ENCODE measurements around the gene ADAMTSL5. TPM values are rescaled to one million over a fixed set of nuclear protein-coding genes. Genes with fewer than 3 reads are reported as not detected.

ADAMTSL5 gene
- total RNA-seq, 1 experiment from 2014 or later, result 20.6 TPM

GRCh38 chr19:1491849-1492170, 21.0 kb downstream of the ADAMTSL5 start:
- Histone ChIP-seq H3K27ac (ENCODE audit: low read length) (no peak overlapping the region), H3K4me1 (ENCODE audit: control insufficient read depth, insufficient read depth, low read length) (no peaks in the 10 kb centered on the region; the same call in 1 of the 2 replicates), H3K4me3 (ENCODE audit: low read depth in 2 of 2, low read length in 2 of 2) (peak overlapping the region; percentile 52 to 61), H3K9me3 (ENCODE audit: control insufficient read depth, insufficient read depth, low read depth, low read length) (no peaks in the 10 kb centered on the region), H3K27me3 (ENCODE audit: control insufficient read depth, insufficient read depth, low read length) (no peaks in the 10 kb centered on the region), H3K36me3 (ENCODE audit: control insufficient read depth, insufficient read depth, low read length) (no peaks in the 10 kb centered on the region; the same call in 1 of the 2 replicates)
- intact Hi-C loops (cut with micrococcal nuclease; ENCODE audit: unreplicated experiment) (no loop called here), in situ Hi-C loops (cut with HindIII; ENCODE audit: low pct_unique_long_range_greater_than_20kb, low sequenced_read_pairs) (no loop called here)
- ATAC-seq (no peak), DNase-seq (ENCODE audit: low read depth, low spot score) (no peak)
- BruUV-seq (replicated peaks), result no TSS peak
- ChIA-PET POLR2A (no interaction called here), CTCF (no interaction called here)
- TF ChIP-seq TCF7L2 (IDR thresholded peaks at IDR 0.05; ENCODE audit: low read depth, low read length) (no peak), SIN3A (IDR thresholded peaks at IDR 0.05; ENCODE audit: borderline replicate concordance, insufficient read depth, low read depth, low read length) (no peak), POLR2AphosphoS5 (IDR thresholded peaks at IDR 0.05; ENCODE audit: low read depth, low read length) (no peak)
- TF ChIP-seq, protein P1, sequence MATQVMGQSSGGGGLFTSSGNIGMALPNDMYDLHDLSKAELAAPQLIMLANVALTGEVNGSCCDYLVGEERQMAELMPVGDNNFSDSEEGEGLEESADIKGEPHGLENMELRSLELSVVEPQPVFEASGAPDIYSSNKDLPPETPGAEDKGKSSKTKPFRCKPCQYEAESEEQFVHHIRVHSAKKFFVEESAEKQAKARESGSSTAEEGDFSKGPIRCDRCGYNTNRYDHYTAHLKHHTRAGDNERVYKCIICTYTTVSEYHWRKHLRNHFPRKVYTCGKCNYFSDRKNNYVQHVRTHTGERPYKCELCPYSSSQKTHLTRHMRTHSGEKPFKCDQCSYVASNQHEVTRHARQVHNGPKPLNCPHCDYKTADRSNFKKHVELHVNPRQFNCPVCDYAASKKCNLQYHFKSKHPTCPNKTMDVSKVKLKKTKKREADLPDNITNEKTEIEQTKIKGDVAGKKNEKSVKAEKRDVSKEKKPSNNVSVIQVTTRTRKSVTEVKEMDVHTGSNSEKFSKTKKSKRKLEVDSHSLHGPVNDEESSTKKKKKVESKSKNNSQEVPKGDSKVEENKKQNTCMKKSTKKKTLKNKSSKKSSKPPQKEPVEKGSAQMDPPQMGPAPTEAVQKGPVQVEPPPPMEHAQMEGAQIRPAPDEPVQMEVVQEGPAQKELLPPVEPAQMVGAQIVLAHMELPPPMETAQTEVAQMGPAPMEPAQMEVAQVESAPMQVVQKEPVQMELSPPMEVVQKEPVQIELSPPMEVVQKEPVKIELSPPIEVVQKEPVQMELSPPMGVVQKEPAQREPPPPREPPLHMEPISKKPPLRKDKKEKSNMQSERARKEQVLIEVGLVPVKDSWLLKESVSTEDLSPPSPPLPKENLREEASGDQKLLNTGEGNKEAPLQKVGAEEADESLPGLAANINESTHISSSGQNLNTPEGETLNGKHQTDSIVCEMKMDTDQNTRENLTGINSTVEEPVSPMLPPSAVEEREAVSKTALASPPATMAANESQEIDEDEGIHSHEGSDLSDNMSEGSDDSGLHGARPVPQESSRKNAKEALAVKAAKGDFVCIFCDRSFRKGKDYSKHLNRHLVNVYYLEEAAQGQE (IDR thresholded peaks at IDR 0.05; ENCODE audit: insufficient read depth in 1 of 2, low read depth in 2 of 2, low read length in 1 of 2), result no peak
- TF ChIP-seq, protein P2, sequence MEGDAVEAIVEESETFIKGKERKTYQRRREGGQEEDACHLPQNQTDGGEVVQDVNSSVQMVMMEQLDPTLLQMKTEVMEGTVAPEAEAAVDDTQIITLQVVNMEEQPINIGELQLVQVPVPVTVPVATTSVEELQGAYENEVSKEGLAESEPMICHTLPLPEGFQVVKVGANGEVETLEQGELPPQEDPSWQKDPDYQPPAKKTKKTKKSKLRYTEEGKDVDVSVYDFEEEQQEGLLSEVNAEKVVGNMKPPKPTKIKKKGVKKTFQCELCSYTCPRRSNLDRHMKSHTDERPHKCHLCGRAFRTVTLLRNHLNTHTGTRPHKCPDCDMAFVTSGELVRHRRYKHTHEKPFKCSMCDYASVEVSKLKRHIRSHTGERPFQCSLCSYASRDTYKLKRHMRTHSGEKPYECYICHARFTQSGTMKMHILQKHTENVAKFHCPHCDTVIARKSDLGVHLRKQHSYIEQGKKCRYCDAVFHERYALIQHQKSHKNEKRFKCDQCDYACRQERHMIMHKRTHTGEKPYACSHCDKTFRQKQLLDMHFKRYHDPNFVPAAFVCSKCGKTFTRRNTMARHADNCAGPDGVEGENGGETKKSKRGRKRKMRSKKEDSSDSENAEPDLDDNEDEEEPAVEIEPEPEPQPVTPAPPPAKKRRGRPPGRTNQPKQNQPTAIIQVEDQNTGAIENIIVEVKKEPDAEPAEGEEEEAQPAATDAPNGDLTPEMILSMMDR (IDR thresholded peaks at IDR 0.05), result no peak

GRCh38 chr19:1491114-1491848, 21.5 kb downstream of the ADAMTSL5 start, which contains the start of gene REEP6:
TSS of gene REEP6 (plus strand) at chr19:1491181. CDS start at chr19:1491270, 89 bp downstream.
- Histone ChIP-seq H3K27me3 (ENCODE audit: control insufficient read depth, insufficient read depth, low read length) (no peaks in the 10 kb centered on the region), H3K4me1 (ENCODE audit: control insufficient read depth, insufficient read depth, low read length) (no peaks in the 10 kb centered on the region; the same call in 1 of the 2 replicates), H3K36me3 (ENCODE audit: control insufficient read depth, insufficient read depth, low read length) (no peaks in the 10 kb centered on the region; the same call in 1 of the 2 replicates), H3K27ac (ENCODE audit: low read length) (peak within 1 kb of the TSS; percentile 79), H3K4me3 (ENCODE audit: low read depth in 2 of 2, low read length in 2 of 2) (peak within 1 kb of the TSS; percentile 55 to 65), H3K9me3 (ENCODE audit: control insufficient read depth, insufficient read depth, low read depth, low read length) (no peaks in the 10 kb centered on the region)
- in situ Hi-C loops (cut with HindIII; ENCODE audit: low pct_unique_long_range_greater_than_20kb, low sequenced_read_pairs) (no loop called here), intact Hi-C loops (cut with micrococcal nuclease; ENCODE audit: unreplicated experiment) (no loop called here)
- no TSS peak for BruUV-seq (replicated peaks)
- ATAC-seq (peak; percentile 15), DNase-seq (ENCODE audit: low read depth, low spot score) (no peak)
- POLR2A ChIA-PET, result interaction anchor here (0.6 to 0.7 kb wide), 2 partner anchors 13 to 500 kb away, joined by 8 to 19 read pairs; no protein-coding TSS in a partner anchor
- CTCF ChIA-PET, result interaction anchor here (0.6 kb wide), 1 partner anchor 465 kb away, joined by 8 read pairs; no protein-coding TSS in a partner anchor
- TF ChIP-seq POLR2AphosphoS5 (IDR thresholded peaks at IDR 0.05; ENCODE audit: low read depth, low read length), result no peak
- TF ChIP-seq TCF7L2 (IDR thresholded peaks at IDR 0.05; ENCODE audit: low read depth, low read length), result no peak
- TF ChIP-seq, protein P2 (IDR thresholded peaks at IDR 0.05), result no peak
- no peak for TF ChIP-seq SIN3A (IDR thresholded peaks at IDR 0.05; ENCODE audit: borderline replicate concordance, insufficient read depth, low read depth, low read length)
- TF ChIP-seq, protein P1 (IDR thresholded peaks at IDR 0.05; ENCODE audit: insufficient read depth in 1 of 2, low read depth in 2 of 2, low read length in 1 of 2), result no peak

Data from Panc1 (cell line).